HL-60 (cell line): ENCODE measurements around the gene NKX3-2.

Source experiments
- CTCF ChIP-seq: IDR thresholded peaks from one replicate; pipeline ENCODE4 v1.5.1; 2011; ENCODE audit warnings: low read length, control low read depth, inconsistent platforms; ENCODE audit not compliant: insufficient read depth
- REST ChIP-seq: IDR thresholded peaks from 2 replicates; pipeline ENCODE4 v1.6.1; 2012; ENCODE audit warnings: low read depth; ENCODE audit not compliant: insufficient replicate concordance
- SPI1 ChIP-seq: IDR thresholded peaks from 2 replicates; pipeline ENCODE4 v1.6.1; 2012; ENCODE audit warnings: low read depth, mild to moderate bottlenecking, borderline replicate concordance

- TF ChIP-seq CTCF (no peak), SPI1 (no peak), REST (no peak)
Measured at GRCh38 chr4:13558881-13559280, 14.6 kb upstream of the NKX3-2 start.
